Measurements from ENCODE around the gene ZFP14. TPM values are rescaled to one million over a fixed set of nuclear protein-coding genes. Genes with fewer than 3 reads are reported as not detected.
"Not testable (repeated sequence)": the region's sequence is repeated elsewhere in the genome, so short reads cannot be mapped to it uniquely, and the experiment has no call there.

The ZFP14 gene
- total RNA-seq, 2 experiments from 2014 or later: 2.2 TPM

DNA sequence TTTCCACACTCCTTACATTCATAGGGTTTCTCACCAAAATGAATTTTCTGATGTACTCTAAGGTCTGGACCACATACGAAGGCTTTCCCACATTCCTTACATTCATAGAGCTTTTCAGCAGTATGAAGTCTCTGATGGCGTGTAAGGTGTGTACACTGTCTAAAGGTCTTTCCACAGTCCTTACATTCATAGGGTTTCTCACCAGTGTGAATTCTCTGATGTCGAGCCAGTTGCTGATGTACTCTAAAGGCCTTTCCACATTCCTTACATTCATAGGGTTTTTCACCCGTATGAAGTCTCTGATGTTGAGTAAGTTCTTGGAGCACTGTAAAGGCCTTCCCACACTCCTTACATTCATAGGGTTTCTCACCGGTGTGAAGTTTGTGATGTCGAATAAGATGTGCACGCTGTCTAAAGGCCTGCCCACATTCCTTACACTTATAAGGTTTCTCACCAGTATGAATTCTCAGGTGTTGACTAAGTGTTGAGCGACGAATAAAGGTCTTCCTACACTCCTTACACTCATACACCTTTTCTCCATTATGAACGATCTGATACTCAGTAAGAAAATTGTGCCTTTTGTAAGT is 38.1 kb downstream of the ZFP14 start:
- POLR2A ChIA-PET: no interaction called here
- CTCF ChIA-PET: no interaction called here

DNA sequence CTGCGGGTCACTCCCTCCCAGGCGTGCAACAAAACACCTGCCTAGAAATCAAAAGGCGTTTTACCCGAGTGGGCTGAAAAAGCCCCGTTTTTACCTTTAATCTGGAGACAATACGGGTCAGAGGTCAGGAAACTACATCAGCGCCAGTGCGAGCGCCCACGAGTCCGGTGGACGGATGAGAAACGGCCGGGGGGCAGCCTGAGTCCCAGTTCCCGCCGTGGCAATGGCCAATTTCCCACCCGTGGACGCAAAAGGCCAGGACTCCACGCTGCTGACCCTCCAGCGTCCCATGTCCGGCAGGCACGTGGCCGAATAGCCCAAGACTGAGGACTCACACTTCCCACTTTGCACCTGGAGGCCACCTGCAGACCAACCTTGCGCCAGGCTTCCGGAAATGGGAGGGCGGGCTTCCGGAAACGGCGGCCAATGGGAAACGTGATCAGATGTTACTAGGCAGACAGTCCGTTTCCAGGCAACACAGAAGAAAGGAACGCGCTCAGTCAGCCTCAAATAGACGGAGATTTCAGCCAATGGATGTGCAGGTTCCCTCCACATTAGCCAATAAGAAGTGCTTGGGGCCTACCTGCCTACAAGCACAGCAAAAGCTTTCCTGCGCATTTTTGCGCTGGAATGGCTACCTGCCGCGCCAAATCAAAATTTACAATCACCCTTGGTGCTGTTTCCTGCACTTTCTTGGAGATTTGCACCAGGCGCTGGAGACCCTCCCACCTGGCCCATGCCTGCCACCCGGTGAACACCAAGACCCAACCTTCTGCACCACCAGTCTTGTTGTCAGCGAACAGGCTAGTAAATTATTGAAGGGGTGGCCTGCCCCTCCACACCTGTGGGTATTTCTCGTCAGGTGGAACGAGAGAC is 47.4 kb downstream of the ZFP14 start:
- CTCF ChIA-PET: no interaction called here
- POLR2A ChIA-PET: no interaction called here

DNA sequence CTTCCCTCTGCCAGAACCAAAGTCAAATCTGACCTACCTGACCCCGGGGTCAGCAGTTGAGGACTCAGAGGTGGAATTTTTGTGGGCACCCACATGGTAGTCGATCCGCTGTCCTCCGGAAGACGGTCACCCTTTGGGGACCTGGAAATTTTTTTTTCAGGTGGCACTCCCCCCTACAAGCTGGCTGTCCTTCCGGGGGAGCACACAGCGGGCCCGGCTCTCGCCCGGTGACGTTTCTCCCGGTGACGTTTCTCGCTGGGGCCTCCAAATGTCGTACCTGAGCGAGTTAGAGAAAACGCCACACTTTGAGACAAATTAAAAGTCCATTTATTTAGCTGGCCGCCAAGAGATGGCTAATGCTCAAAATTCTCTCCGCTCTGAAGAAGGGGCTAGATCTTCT is 48.8 kb downstream of the ZFP14 start:
- ChIA-PET POLR2A (no interaction called here), CTCF (no interaction called here)

DNA sequence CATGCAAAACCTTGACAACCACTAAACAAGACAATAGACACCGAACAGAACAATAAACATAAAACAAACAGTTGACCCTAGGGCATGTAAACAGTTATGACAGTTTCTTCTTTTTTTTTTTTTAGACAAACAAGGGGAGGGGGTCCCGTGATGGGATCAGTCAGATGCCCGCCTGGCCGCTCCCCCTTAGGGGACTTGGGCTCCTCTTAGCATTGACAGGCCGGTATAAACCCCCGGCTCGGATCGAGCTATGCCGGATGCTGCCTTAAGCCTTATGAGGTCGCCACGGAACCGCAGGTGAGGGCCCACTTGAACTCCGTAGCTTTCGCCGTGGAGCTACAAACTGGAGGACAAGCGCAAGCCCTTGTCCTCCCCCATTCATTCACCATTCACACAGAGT is 49.5 kb downstream of the ZFP14 start:
- POLR2A ChIA-PET: not testable (repeated sequence)

DNA sequence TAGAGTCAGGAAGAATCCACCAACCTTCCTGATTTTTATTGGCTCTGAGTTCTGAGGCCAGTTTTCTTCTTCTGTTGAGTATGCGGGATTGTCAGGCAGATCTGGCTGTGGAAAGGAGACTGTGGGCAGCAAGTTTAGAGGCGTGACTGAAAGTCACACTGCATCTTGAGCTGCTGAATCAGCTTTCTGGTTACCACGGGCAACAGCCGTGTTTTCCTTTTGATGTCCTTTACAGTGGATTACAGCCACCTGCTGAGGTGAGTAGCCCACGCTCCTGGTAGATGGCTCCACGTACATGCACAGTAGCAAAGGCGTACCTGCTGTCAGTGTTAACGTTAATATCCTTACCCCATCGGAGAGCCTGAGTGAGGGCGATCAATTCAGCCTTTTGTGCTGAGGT is 52.4 kb downstream of the ZFP14 start:
- CTCF ChIA-PET: not testable (repeated sequence)

More for the DNA sequence above, 49.5 kb downstream of the ZFP14 start:
- CTCF ChIA-PET: not testable (repeated sequence)

DNA sequence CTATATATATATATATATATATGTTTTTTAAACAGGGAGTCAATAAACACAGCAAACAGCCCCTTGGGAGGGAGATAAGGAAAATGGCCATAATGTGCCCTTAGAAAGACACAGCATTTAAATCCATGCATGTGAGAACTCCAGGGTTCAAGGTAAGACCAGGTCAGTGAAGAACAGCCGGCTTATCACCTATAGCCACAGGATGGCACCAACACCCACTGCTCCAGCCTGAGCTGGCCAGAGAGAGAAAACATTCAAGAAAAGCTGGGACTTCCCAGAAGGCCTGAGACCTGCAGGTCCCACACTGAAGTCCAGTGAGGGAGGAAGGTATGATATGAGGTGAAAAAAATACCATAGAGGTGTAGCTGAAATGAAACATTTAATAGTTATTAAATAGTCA is 63.8 kb downstream of the ZFP14 start:
- CTCF ChIA-PET: not testable (repeated sequence)

More for the DNA sequence above, 52.4 kb downstream of the ZFP14 start:
- POLR2A ChIA-PET: not testable (repeated sequence)

DNA sequence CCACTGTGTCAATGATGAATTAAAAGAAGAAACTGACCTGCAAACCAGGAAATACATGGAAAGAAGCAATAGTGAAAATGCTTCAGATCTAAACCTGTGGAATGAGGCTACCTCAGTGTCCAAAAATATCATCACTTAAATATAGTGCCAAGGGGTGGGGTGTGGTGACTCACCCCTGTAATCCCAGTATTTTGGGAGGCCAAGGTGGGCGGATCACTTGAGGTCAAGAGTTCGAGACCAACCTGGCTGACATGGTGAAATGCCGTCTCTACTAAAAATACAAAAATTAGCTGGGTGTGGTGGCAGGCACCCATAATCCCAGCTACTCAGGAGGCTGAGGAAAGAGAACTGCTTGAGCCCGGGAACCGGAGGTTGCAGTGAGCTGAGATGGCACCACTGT is 64.9 kb downstream of the ZFP14 start:
- POLR2A ChIA-PET, CTCF ChIA-PET: not testable (repeated sequence)

More for the DNA sequence above, 63.8 kb downstream of the ZFP14 start:
- POLR2A ChIA-PET: not testable (repeated sequence)

DNA sequence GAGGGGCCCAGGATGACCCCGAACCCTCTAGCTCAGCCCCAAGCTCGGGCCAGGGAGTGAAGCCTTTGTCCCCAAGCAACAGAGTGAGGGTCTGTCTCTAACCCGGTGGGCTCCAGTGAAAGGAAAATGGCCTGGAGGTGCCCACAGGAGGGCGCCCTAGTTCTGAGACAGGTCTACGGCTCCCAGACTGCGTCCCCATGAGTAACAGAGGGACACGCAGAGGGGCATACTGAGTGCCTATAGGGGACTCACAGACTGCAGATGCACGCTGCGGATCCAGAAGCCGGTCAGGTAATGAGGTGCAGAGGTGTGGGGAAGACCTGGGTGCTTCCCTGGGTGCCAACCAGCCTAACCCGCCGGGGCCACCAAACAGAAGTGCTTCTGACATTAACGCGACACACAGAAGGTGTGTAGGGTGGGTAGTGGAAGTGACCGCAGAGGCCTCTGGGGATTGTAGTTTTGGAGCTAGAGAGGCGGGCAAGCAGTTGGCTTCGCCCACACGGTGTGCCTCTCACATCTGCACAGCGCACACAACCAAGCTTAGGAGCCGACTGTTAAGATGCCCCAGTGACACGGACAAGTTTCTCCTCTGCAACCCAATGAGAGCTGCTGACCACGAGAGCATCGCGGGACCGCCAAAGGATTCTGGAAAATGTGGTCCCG is 67.8 kb downstream of the ZFP14 start:
- POLR2A ChIA-PET, CTCF ChIA-PET: not testable (repeated sequence)

DNA sequence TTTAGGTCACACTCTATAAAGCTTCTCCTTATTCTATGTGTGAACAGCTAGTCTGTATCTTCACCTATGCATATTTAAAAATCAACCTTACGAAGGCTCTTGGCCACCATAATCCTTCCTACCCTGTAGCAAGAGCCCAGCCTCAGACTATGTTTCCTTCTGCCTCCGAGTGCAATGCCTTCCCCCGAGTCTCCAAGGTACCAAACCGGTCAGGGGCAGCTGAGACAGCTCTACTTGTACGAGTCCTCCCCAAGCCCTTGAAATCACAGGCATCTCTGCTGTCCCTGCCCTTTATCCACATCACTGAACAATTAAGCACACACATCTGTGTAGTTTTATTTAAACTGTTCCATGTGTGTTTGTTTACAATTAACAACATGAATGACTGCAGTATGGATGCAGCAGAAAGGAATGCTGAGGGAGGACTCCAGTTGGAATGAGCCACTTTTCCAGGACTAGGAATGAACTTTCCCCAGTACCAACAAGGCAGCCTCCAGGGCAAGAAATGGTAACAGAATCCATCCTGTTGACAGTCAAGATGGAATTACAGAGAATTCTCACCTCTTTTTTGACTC is 68.5 kb downstream of the ZFP14 start:
- POLR2A ChIA-PET, CTCF ChIA-PET: not testable (repeated sequence)

DNA sequence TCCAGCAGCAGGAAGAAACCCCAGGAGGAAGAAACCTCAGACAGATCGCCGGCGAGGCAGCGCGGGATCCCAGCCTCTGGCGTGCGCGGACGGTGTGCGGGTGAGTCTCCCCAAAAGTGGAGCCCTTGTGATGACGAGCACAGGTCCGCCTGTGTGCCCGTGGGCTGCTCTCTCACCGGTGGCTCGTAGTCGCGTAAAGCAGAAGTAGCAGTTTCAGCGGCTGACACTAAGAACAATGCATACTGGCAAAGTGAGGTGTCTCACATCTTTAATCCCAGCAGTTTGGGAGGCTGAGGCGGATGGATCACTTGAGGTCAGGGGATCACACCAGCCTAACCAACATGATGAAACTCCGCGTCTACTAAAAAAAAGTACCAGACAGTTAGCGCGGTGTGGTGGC is 69.2 kb downstream of the ZFP14 start:
- POLR2A ChIA-PET, CTCF ChIA-PET: not testable (repeated sequence)

DNA sequence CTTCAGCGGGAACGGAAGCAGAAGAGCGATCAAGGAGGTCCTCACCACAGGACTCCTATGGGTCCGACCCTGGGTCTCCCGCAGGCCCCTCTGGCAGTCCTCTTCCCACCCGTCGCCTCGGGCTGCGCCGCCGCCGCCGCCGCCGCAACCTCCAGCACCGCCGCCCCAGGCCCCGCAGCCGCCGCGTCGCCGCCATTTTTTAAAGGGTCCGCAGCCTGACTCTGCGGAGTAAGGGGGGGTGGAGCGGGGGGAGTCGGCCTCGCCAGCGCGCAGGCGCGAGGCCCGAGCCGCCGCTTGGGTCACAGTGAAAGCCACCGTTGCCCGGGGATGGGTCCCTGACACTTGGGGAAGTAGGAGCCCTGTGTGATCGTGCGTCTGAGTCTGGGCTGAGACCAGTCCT is 69.7 kb downstream of the ZFP14 start:
- CTCF ChIA-PET: not testable (repeated sequence)

DNA sequence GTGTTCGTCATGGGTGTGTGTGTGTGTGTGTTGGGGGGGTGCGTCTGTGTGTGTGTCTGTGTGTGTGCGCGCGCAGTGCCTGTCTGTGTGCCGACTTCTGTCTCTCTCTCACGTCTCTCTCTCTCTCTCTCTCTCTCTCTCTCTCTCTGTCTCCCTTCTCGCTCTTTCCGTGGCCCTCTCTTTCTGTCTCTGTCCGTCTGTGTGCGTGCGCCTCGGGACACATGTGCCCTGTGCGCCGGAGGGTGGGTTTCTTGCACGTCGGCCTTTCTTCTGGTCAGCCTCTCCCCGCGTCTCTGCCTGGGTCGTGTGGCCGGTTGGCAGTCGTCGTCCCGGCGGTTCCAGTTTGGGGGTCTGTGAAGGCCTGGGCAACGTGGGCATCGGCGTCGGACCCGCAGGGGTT is 86.7 kb downstream of the ZFP14 start:
- POLR2A ChIA-PET, CTCF ChIA-PET: not testable (repeated sequence)

More for the DNA sequence above, 69.7 kb downstream of the ZFP14 start:
- POLR2A ChIA-PET: not testable (repeated sequence)

Other genes with a start within 250 kb of the ZFP14 start
- gene CAPNS1, start 239.1 kb downstream of the ZFP14 start, total RNA-seq: 100 to 1,000 TPM; 360 to 374 TPM
- not detected for gene COX7A1, start 226.8 kb downstream of the ZFP14 start, total RNA-seq
- 1 to 10 TPM; 2.0 to 2.1 TPM for gene ZNF565, start 164.5 kb downstream of the ZFP14 start, total RNA-seq
- 100 to 1,000 TPM; 117 to 122 TPM for gene ZNF146, start 164.1 kb downstream of the ZFP14 start, total RNA-seq
- gene ZFP82, start 39.4 kb upstream of the ZFP14 start, total RNA-seq: 1 to 10 TPM; 5.3 to 6.2 TPM
- 1 to 10 TPM; 7.3 to 7.7 TPM for gene ZNF566, start 110.4 kb upstream of the ZFP14 start, total RNA-seq
- 1 to 10 TPM; 5.4 to 5.8 TPM for gene ZNF260, start 149.1 kb upstream of the ZFP14 start, total RNA-seq
- gene ZNF529, start 194.1 kb upstream of the ZFP14 start, total RNA-seq: 10 to 100 TPM; 12.0 to 14.7 TPM
- gene ZNF382, start 226.1 kb upstream of the ZFP14 start, total RNA-seq: 10 to 100 TPM; 10.3 to 10.9 TPM